Esophagus squamous epithelium (tissue), 4 donors: ENCODE data around the gene GALNT7.

ENCODE experiments used
- POLR2A ChIP-seq, 4 donors: fragments of 450-650 bp; IDR thresholded peaks; one replicate each; pipeline ENCODE4 v1.6.1; 2017; ENCODE audit warnings: antibody characterized with exemption in 4 of 4, mild to moderate bottlenecking in 4 of 4, moderate library complexity in 3 of 4
- TF ChIP-seq, protein P1 (sequence below), 6 experiments: fragments of 450-650 bp in 4 of 6; fragments of 200-600 bp in 2 of 6; sonication (generic) in 2 of 6; IDR thresholded peaks; one replicate each; pipeline ENCODE4 v1.5.1; 2016 to 2019; ENCODE audit warnings: antibody characterized with exemption in 6 of 6, mild to moderate bottlenecking in 4 of 6, moderate library complexity in 4 of 6

GRCh38 chr4:173346074-173346473 is 177.5 kb downstream of the GALNT7 start:
- TF ChIP-seq POLR2A (IDR thresholded peaks at IDR 0.05) = no peak
- TF ChIP-seq, protein P1, sequence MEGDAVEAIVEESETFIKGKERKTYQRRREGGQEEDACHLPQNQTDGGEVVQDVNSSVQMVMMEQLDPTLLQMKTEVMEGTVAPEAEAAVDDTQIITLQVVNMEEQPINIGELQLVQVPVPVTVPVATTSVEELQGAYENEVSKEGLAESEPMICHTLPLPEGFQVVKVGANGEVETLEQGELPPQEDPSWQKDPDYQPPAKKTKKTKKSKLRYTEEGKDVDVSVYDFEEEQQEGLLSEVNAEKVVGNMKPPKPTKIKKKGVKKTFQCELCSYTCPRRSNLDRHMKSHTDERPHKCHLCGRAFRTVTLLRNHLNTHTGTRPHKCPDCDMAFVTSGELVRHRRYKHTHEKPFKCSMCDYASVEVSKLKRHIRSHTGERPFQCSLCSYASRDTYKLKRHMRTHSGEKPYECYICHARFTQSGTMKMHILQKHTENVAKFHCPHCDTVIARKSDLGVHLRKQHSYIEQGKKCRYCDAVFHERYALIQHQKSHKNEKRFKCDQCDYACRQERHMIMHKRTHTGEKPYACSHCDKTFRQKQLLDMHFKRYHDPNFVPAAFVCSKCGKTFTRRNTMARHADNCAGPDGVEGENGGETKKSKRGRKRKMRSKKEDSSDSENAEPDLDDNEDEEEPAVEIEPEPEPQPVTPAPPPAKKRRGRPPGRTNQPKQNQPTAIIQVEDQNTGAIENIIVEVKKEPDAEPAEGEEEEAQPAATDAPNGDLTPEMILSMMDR (IDR thresholded peaks at IDR 0.05) = no peak
